ENCODE results near the gene ADAMTSL2.

ADAMTSL2 gene

DNA sequence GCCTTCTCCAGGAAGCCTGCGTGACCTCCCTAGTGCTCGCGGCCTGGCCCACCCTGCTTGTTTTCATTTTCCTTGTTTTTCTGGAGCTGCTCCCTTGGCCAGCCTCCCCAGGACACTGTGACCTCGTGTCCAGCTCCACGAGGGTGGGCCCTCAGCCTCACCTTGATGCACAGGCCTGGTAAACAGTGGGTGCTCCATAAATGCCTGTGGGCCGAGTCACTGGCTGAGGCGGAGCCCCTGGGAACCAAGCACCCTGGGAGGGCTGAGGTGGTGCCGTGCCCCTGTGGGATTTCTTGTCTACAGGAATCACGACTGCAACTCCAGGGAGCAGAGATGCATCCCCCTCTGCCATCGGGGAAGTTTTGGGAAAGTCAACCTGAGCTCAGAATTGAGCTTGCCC lies 57.5 kb downstream of the ADAMTSL2 start:
- DNase-seq: no peak

DNA sequence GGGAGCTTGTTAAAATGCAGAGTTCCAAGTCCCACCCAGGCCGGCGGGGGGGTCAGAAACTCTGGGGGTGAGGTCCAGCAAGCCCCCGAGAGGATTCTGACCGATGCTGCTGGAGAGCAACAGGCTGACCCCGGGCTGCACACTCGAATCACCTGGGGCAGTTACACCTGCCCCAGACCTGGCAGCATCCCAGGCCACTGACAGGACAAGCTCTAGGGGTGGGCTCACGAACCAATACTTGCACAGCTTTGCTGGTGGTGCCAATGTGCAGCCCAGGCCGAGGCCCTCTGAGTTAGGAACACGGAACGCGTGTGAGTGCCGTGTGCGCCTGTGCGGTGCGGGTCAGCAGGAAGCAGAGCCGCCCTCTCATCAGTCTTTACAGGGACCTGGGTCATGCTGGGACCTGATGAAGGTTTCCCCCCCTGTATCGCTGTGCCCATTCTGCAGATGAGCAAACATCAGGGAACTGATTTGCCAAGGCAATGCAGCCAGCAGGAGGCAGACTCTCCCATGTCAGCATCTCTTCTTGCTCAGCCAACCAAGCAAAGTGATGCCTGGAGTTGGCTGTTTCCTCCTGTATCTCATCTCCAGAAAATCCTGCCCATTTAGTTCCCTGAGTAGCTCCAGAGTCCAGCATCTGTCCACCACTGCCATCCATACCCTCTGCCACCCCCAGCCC lies 58.4 kb downstream of the ADAMTSL2 start:
- no peak for DNase-seq

- DNase-seq: no peak
Observed at GRCh38 chr9:133593587-133594253, 59.2 kb downstream of the ADAMTSL2 start.

GRCh38 chr9:133594310-133594709 lies 59.8 kb downstream of the ADAMTSL2 start:
- DNase-seq: no peak

DNA sequence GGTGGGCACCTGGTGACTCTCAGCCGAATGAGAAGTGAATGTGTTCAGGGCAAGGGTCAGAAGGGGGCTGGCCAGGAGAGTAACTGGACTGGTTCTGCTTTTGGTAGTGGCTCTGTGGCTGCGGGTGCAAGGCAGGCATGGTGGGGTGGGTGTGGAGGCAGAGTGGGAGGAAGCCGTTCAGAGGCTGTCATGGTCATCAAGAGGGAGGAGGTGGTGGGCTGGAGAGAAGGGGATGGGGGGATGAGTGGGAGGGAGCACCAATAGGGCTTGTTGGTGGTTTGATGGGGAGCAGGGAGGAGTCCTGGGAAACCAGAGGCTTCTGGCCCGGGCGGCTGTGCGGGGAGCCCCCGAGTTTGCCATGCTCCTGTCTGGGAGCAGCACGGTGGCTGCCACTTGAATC lies 61.4 kb downstream of the ADAMTSL2 start:
- DNase-seq: no peak

DNA sequence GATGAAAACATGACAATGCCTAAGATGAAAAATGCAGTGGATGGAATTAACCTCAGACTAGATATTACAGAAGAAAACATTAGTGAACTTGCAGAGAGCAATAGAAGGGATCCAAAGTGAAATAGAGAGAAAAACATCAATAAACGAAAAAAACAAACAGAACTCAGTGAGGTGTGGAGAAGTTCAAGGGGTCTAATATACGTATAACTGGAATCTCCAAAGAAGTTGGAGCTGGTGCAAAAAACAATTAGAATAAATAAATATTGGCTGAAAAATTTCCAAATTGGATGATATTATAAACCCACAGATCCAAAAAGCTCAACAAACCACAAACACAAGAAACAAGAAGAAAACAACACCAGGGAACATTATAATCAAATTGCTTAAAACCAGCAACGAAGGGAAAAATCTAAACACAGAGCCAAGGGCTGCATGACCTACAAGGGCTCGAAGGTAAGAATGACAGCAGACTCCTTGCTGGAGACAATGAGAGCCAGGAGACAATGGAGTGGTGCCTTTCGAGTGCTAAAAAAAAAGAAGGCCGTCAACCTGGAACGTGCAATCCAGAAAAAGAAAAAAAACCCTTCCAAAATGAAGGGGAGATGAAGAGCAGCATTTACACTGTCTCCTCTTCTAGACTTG lies 62.9 kb downstream of the ADAMTSL2 start:
- DNase-seq: no peak

GRCh38 chr9:133598978-133599377 lies 64.5 kb downstream of the ADAMTSL2 start:
- DNase-seq: no peak

DNA sequence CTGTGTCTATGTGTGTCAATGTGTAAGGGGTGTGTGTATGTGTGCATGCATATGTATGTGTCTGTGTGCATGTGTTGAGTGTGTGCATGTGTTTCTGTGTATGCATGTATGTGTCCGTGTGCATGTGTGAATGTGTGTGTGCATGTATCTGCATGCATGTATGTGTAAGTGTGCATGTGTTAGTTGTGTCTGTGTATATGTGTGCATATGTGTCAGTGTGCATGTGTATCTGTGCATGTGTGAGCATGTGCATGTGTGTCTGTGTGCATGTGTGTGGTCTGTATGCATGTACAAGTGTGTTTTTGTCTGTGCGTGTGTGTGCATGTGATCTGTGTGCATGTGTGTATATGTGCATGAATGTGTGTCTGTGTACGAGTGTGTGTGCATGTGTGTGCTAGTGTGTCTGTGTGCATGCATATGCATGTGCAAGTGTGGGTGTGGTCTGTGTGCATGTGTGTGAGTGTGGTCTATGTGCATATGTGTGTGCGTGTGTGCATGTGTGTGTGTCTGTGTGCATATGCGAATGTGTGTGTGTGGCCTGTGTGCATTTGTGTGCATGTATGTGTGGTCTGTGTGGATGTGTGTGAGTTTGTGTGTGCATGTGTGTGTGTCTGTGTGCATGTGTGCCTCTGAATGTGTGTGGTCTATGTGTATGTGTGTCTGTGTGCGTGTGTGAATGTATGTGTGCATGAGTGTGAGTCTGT lies 65.1 kb downstream of the ADAMTSL2 start:
- DNase-seq: no peak

DNA sequence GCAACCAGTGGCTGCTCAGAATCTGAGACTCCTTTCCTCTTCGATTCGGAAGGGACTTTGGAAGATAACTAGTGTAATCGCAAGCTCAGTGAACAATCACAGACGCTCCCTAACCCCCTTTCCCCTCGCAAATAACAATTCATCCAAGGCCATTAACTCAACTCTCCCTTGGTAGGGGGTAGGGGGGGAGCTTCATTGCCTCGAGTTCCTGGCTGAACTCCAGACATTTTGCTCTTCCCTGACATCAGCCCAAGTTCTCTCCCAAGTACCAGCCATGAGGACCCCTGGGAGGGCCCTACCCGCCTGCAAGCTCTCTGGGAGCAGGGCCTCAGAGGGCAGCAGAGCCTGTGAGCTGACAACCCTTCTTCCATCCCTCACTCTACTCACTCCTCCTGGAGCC lies 66.2 kb downstream of the ADAMTSL2 start:
- DNase-seq: no peak

DNA sequence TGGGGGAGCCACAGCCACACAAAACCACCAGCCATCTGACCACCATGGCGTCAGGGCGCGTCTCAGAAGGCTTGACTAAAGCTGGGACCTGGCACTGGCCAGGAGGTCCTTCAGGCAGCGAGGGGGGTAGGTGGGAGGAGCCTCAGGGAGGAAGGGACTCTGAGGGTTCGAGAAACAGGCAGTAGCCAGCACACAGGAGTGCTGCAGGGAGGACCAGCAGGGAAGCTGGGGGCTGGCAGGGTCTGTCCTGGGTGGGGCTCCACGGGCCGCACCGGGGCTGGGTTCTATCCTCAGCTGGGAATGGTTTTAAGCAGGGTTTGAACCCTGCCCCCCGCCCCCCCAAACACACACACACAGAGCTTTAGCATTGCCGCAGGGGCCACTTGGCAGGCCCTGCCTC lies 67.2 kb downstream of the ADAMTSL2 start:
- DNase-seq: no peak

DNA sequence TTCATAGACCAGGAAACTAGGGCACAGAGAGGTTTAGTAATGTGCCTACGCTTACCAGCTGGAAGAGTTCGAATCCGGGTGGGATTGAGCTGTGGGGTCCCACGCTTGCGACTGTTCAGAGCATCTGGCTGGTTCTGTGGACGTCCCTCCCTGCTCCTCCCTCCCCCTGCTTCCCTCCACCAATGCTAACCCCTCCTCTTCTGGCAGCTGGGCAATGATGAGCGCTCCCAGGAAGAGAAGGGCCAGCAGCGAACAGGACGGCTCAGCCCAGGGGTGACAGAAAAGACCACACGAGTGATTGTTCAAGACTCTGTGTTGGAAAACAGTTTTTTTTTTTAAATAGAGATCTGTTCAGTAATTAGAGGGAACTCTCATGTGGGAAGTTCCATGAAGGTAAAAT lies 67.8 kb downstream of the ADAMTSL2 start:
- DNase-seq: no peak

DNA sequence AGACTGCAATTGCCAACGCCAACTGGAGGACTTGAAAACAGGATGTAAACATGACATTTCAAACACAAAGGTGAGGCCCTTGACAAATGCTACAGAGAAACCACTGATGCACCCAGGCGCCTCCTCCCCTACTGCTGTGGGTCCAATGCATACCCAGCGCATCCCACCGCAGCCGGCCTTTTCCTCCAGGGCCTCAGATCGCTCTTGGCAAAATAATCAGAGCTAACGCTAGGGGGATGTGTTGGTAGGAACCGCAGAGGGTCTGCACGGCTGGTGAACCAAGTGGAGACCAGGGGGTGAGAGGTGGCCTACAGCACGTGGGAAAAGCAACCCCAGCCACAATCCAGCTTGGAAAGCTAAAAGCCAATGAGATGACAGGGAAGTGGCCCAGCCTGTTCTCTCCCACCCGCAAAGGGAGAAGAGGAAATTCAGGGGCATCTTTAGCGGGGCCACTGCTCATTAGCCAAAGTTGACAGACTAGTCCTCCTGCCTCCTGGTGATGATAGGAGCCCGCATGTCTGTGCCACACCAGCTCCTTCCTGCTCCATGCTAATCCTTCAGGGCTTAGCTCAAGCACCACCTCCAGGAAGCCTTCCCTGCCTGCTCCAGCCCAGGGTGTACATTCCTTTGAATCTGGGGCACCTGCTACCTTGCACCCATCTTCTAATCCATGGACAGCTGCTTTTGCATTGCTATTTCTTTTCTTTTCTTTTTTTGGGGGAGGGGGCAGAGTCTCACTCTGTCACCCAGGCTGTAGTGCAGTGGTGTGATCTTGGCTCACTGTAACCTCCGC lies 68.8 kb downstream of the ADAMTSL2 start:
- no peak for DNase-seq

DNA sequence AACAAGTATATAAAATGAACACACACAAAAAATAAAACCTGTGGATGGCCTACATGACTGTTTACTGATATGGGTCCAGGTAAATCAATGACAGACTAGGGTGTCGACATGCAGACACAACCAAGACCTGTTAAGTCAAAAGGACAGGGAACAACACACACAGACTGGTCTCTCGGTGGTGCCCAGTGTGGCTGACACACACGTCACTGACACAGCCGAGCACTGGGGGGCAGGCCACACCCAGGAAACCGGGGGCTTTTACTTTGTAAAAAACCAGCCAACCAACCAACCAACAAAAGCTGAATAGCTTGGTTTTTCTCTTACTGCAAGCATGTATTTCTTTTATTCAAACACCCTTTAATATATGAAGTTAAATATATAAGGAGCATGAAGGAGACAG lies 69.7 kb downstream of the ADAMTSL2 start:
- DNase-seq: no peak

DNA sequence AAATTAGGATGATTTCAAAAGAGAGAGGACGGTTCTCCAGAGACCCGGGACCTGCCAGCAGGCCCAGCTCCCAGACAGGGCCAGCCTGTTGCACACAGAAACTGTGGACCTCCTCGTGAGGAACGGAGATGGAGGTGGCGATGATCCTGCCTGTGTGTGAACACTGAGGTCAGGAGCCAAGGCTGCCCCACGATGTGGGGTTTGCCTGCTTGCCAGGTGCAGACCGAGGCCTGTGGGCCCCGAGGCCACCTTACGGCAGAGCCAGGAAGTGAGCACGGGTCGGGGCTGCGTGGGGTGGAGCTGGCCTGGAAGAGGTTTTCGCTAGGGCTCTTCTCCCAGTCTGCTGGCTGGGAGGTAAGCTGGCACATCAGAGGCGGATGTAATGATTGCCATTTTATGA lies 70.4 kb downstream of the ADAMTSL2 start:
- DNase-seq: no peak

GRCh38 chr9:133605446-133605845 lies 70.9 kb downstream of the ADAMTSL2 start:
- DNase-seq: no peak

DNA sequence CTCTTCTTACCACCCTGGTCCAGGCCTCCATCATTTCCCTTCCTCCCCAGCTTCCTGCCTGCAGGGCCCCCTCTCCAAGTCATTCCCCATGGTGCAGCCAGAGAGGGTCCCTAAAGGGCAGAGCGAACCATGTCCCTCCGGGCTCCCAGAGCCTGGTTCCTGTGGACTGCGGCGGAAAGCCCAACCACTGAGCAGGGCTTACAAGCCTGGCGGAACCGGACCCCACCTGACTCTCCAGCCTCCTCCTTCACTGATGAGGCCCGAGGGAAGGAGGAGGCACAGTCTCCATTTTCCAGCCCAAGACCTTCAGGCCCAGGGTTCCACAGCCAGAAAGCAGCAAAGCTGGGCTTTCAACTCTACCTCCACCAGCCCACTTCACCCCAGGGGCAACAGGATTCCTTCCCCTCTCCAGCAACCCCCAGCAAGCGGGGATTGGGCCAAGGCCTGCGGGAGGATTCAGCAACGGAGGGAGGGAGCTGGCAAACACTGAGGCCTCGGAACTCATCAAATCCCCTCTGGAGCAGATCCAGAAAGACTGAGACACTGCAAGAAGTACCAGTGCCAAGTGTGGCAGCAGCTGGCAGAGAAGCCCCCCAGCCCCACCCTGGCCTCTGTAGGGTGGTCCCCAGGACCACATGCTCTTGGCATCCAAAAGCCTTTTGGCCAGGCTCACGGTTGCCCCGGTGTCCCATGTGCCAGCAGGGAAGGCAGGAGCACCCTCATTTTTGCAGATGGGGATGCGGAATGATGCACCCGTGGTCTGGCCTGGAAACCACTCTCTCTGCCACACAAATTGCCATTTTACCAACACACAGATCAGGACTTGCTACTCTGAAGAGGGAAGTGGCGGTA lies 71.6 kb downstream of the ADAMTSL2 start:
- DNase-seq: no peak

- DNase-seq: no peak
Observed at GRCh38 chr9:133606708-133607025, 72.2 kb downstream of the ADAMTSL2 start.

DNA sequence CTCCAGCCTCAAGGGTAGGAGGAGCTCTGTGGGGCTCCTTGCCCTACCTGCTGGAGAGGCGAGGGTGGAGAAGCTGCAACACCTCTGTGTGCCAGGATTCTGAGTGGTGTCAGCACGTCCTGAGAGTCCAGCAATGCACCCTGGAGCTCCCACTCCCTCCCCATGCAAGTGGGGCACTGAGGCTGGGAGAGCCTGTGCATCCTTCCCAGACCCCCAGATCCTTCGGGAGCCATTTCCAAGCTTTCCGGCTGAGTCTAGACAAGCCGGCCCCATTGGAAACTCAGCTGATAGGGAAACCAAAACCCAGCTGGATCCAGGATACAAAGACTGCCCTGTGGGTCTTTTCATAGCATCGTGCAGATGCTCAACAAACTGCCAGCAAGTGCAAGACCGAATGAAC lies 72.9 kb downstream of the ADAMTSL2 start:
- no peak for DNase-seq

DNA sequence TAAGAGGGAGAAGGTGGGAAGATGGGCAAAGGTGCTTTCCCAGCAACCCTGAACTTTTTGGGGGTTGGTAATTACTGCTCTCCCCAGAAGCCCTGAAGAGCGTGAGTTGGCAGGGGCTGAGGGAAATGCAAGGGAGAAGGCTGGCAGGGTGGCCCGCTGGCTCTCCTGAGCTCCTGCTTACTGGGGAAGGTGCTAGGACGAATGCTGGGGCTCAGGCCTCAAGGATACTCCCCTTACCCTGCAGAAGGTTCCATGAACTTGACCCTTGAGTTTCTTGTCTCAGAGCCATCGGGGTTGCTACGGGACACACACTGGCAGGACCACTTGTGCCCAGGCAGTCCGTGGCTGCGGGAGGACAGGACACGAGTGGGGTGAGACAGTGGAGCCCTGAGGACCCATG lies 73.5 kb downstream of the ADAMTSL2 start:
- DNase-seq: no peak

GRCh38 chr9:133608382-133608781 lies 73.9 kb downstream of the ADAMTSL2 start:
- no peak for DNase-seq

GRCh38 chr9:133608889-133609288 lies 74.4 kb downstream of the ADAMTSL2 start:
- no peak for DNase-seq
